ENCODE results near the gene ABHD12. TPM values are rescaled to one million over a fixed set of nuclear protein-coding genes. Genes with fewer than 3 reads are reported as not detected.
A peak's percentile ranks its signal among the peaks of the same experiment; 100 is the strongest.

ABHD12 gene
- total and polyA plus RNA-seq, 8 donors: 44.4 to 73.0 (median 57.5) TPM

GRCh38 chr20:25302596-25302995, 88.0 kb downstream of the ABHD12 start:
- TF ChIP-seq, protein P1, sequence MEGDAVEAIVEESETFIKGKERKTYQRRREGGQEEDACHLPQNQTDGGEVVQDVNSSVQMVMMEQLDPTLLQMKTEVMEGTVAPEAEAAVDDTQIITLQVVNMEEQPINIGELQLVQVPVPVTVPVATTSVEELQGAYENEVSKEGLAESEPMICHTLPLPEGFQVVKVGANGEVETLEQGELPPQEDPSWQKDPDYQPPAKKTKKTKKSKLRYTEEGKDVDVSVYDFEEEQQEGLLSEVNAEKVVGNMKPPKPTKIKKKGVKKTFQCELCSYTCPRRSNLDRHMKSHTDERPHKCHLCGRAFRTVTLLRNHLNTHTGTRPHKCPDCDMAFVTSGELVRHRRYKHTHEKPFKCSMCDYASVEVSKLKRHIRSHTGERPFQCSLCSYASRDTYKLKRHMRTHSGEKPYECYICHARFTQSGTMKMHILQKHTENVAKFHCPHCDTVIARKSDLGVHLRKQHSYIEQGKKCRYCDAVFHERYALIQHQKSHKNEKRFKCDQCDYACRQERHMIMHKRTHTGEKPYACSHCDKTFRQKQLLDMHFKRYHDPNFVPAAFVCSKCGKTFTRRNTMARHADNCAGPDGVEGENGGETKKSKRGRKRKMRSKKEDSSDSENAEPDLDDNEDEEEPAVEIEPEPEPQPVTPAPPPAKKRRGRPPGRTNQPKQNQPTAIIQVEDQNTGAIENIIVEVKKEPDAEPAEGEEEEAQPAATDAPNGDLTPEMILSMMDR (IDR thresholded peaks at IDR 0.05): no peak
- H3K9me3 ChIP-seq: no peaks in the 10 kb centered on the region
- DNase-seq (no peak), ATAC-seq (no peak), FAIRE-seq (no peak)
- 90 to 93% methylated on average over 4 to 6 of the region's 6 CpGs for WGBS, 2 donors
- no peak overlapping the region for H3K27ac ChIP-seq
- no peaks in the 10 kb centered on the region for H3K4me1 ChIP-seq
- peaks cover 0 to 25% (median 8%) of the 10 kb centered on the region in 3 donors for H3K36me3 ChIP-seq
- intact Hi-C loops (cut with DNase I): no loop called here
- H3K27me3 ChIP-seq: no peaks in the 10 kb centered on the region
- no peak overlapping the region for H3K4me3 ChIP-seq

GRCh38 chr20:25301357-25301920, 89.2 kb downstream of the ABHD12 start:
- Histone ChIP-seq H3K4me3 (no peak overlapping the region), H3K36me3 (peaks cover 0 to 21% (median 7%) of the 10 kb centered on the region in 3 donors), H3K27me3 (no peaks in the 10 kb centered on the region), H3K27ac (no peak overlapping the region), H3K9me3 (no peaks in the 10 kb centered on the region), H3K4me1 (peaks cover 0 to 10% (median 0%) of the 10 kb centered on the region in 3 donors)
- intact Hi-C loops (cut with DNase I): no loop called here
- TF ChIP-seq, protein P1 (IDR thresholded peaks at IDR 0.05): no peak
- DNase-seq (peak in 1 of 6 donors; percentile 69), ATAC-seq (peak in 1 of 4 donors; percentile 2), FAIRE-seq (no peak)
- WGBS, 2 donors: 80 to 84% methylated on average over 9 of the region's 9 CpGs

GRCh38 chr20:25300496-25301170, 90.0 kb downstream of the ABHD12 start:
- H3K4me3 ChIP-seq: no peak overlapping the region
- no peak for ATAC-seq
- peaks cover 0 to 21% (median 6%) of the 10 kb centered on the region in 3 donors for H3K36me3 ChIP-seq
- DNase-seq: peak in 1 of 6 donors; percentile 55
- H3K9me3 ChIP-seq: no peaks in the 10 kb centered on the region
- H3K27ac ChIP-seq: no peak overlapping the region
- FAIRE-seq: no peak
- no peaks in the 10 kb centered on the region for H3K27me3 ChIP-seq
- TF ChIP-seq, protein P1 (IDR thresholded peaks at IDR 0.05): no peak
- intact Hi-C loops (cut with DNase I): no loop called here
- 82 to 86% methylated on average over 13 of the region's 13 CpGs for WGBS, 2 donors
- peaks cover 0 to 18% (median 6%) of the 10 kb centered on the region in 3 donors for H3K4me1 ChIP-seq

GRCh38 chr20:25299806-25300205, 90.8 kb downstream of the ABHD12 start:
- no peaks in the 10 kb centered on the region for H3K9me3 ChIP-seq
- TF ChIP-seq, protein P1 (IDR thresholded peaks at IDR 0.05): no peak
- DNase-seq: peak in 1 of 6 donors; percentile 53
- H3K27ac ChIP-seq: no peak overlapping the region
- intact Hi-C loops (cut with DNase I): loop anchor here in 2 of 3 donors (5.0 to 10.0 kb wide), 2 partner anchors 53 to 105 kb away; partner anchors contain the start of genes GINS1 (in 1 of the 2) and PYGB (in 1 of the 2)
- FAIRE-seq: no peak
- H3K4me3 ChIP-seq: no peak overlapping the region
- peaks cover 0 to 21% (median 6%) of the 10 kb centered on the region in 3 donors for H3K36me3 ChIP-seq
- no peak for ATAC-seq
- 89 to 91% methylated on average over 9 of the region's 9 CpGs for WGBS, 2 donors
- no peaks in the 10 kb centered on the region for H3K27me3 ChIP-seq
- peaks cover 0 to 24% (median 8%) of the 10 kb centered on the region in 3 donors for H3K4me1 ChIP-seq

Measured in pancreas (tissue), 10 donors.